GM12875 (cell line): ENCODE data around the gene HSD17B10.
"Not testable (repeated sequence)": the region's sequence is repeated elsewhere in the genome, so short reads cannot be mapped to it uniquely, and the experiment has no call there.

ENCODE experiments used
- H3K4me3 ChIP-seq: one replicate; pipeline ENCODE4 v1.5.1; 2011; ENCODE audit warnings: low read depth, low read length, control low read depth
- TF ChIP-seq, protein P1 (sequence below): IDR thresholded peaks from 2 replicates; pipeline ENCODE4 v1.5.1; 2011; ENCODE audit warnings: low read depth, mild to moderate bottlenecking, control low read depth, inconsistent platforms, low read length, moderate library complexity, borderline replicate concordance; ENCODE audit not compliant: insufficient read depth

The HSD17B10 gene

DNA sequence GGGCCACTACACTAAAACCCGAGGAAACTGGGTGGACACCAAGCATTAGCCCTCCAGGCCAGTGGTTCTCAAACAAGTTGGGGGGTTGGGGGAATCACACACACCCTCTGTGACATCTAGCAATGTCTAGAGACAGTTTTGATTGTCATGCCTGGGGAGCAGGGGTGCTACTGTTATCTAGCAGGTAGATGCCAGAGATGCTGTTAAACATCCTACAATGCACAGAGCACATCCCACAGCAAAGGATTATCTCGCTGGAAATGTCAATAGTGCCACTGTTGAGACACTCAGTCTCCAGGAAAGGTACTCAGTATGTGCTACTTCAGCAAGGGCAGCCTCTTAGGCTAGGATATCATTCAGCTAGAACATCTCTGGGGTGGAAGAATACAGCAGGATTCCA lies 13.0 kb downstream of the HSD17B10 start:
- H3K4me3 ChIP-seq = peak overlapping the region; percentile 99
- TF ChIP-seq, protein P1, sequence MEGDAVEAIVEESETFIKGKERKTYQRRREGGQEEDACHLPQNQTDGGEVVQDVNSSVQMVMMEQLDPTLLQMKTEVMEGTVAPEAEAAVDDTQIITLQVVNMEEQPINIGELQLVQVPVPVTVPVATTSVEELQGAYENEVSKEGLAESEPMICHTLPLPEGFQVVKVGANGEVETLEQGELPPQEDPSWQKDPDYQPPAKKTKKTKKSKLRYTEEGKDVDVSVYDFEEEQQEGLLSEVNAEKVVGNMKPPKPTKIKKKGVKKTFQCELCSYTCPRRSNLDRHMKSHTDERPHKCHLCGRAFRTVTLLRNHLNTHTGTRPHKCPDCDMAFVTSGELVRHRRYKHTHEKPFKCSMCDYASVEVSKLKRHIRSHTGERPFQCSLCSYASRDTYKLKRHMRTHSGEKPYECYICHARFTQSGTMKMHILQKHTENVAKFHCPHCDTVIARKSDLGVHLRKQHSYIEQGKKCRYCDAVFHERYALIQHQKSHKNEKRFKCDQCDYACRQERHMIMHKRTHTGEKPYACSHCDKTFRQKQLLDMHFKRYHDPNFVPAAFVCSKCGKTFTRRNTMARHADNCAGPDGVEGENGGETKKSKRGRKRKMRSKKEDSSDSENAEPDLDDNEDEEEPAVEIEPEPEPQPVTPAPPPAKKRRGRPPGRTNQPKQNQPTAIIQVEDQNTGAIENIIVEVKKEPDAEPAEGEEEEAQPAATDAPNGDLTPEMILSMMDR = no peak

GRCh38 chrX:53420351-53420750 lies 13.8 kb downstream of the HSD17B10 start:
- not testable (repeated sequence) for H3K4me3 ChIP-seq

DNA sequence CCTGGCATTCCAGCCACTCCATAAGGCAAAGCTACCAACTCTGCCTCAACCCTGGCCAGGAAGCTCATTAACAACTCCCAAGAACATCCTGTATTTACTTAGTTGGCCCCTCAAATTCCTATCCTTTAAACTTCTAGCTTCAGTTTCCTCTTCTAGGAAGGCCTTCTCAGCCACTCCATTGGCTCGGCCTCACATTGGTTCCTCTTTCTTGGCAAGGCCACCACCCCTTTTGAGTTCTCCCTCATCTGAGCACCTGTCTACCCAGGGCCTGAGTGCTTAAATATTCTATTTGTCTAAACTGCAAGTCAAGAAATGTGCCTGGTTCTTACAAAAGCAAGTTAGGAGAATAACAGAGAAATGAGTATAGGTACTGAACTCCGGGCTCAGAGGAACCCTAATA lies 21.7 kb downstream of the HSD17B10 start:
- no peak overlapping the region for H3K4me3 ChIP-seq
- TF ChIP-seq, protein P1 = no peak

DNA sequence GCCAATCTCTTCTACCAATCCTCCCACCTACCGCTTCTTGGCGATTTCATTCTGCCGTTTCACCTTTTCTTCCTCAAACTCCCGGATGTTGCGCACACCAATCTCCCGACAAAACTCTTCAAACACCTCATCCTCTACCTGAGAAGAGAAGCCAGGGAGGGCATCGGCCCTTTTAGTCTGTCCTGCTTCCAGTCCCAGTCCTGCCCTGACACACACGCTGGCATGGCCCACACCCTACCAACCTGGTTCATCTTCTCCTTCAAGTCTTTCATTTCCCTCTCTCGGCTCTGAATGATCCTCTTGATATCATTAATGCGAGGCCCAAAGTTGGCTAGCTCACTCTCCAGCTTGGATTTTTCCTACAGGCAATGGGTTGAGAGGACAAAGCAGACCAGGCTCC lies 30.6 kb downstream of the HSD17B10 start:
- TF ChIP-seq, protein P1 = no peak
- no peak overlapping the region for H3K4me3 ChIP-seq

- TF ChIP-seq, protein P1 = no peak
- no peak overlapping the region for H3K4me3 ChIP-seq
Measured at GRCh38 chrX:53398216-53398615, 36.0 kb downstream of the HSD17B10 start.

- no peak overlapping the region for H3K4me3 ChIP-seq
- TF ChIP-seq, protein P1 = no peak
Measured at GRCh38 chrX:53395605-53396298, 38.4 kb downstream of the HSD17B10 start.

DNA sequence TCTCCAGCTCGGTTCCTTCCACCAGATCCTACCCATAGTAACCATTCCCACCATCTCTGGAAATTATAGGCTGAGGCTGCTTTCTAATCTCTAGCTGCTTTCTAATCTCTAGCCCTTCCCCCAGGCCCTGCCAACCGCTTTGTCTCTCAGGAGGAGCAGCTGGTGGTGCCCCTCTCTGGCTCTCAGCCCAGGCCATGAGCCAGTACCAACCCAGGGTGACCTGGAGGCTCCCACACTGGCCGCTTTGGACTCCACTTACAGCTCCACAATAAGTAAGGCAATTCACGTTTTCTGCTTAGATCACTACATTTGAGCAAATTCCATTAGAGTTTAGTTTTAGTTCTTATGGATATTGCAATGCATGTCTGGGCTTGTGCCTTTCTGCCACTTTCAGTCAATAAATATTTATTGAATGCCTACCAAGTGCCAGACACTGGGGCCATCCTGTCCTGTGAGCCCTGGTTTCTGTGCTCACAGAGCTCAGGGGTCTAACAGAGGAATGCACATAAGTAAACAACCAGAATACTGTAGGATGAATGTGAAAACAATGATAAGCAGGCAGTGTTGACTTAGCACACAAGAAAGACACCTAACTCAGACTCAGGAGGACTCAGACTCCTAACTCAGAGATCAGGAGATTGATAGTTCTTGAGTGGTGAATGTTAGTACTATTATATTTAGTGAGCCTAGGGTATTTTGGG lies 50.6 kb downstream of the HSD17B10 start:
- TF ChIP-seq, protein P1 = no peak
- no peak overlapping the region for H3K4me3 ChIP-seq
